Body of pancreas (tissue), 4 donors: Measurements from ENCODE around the gene HOXD8. TPM values are rescaled to one million over a fixed set of nuclear protein-coding genes. Genes with fewer than 3 reads are reported as not detected.

Source experiments
- ATAC-seq: fragments of 150-250 bp; one replicate; pipeline ENCODE4 v1.9.1; 2016
- DNase-seq, 4 donors: peaks; one replicate each; pipeline ENCODE4 v3.0.0-alpha.2; 2019
- H3K27ac ChIP-seq, 4 donors: fragments of 200-600 bp; sonication (generic); 1 replicate in 3 of 4; 2 replicates in 1 of 4; pipeline versions ENCODE4 v1.5.1 to v1.6.1; 2016 to 2019; ENCODE audit warnings: mild to moderate bottlenecking in 1 of 4, mixed read lengths in 1 of 4, moderate library complexity in 1 of 4
- H3K27me3 ChIP-seq, 2 donors: fragments of 200-600 bp; sonication (generic); one replicate each; pipeline ENCODE4 v1.6.0; 2016; ENCODE audit warnings: mild to moderate bottlenecking in 1 of 2
- H3K36me3 ChIP-seq, 2 donors: fragments of 200-600 bp; sonication (generic); replicated peaks in 1 of 2; 2 replicates each; pipeline ENCODE4 v1.5.1; 2016; ENCODE audit warnings: low read depth in 2 of 2; ENCODE audit not compliant: insufficient read depth in 1 of 2
- H3K4me1 ChIP-seq: fragments of 200-600 bp; sonication (generic); one replicate; pipeline ENCODE4 v1.6.0; 2016
- H3K4me3 ChIP-seq, 2 donors: fragments of 200-600 bp; sonication (generic); 1 replicate in 1 of 2; 2 replicates in 1 of 2; pipeline ENCODE4 v1.5.1; 2016 to 2019
- H3K9me3 ChIP-seq, 3 donors: fragments of 200-600 bp; sonication (generic); 1 replicate in 2 of 3; 2 replicates in 1 of 3; pipeline ENCODE4 v1.5.1; 2016
- POLR2A ChIP-seq, 3 donors: fragments of 450-650 bp; IDR thresholded peaks; one replicate each; pipeline ENCODE4 v1.6.1; 2016; ENCODE audit warnings: antibody characterized with exemption in 3 of 3, mild to moderate bottlenecking in 2 of 3
- WGBS, 2 donors: methylation state at CpG; one replicate each; pipeline ENCODE4 v1.1.5; 2017; 5-methylcytosine and 5-hydroxymethylcytosine counted together
- intact Hi-C: fragments of 100-400 bp; cut with DNase I; formaldehyde crosslinking; loops from one replicate; pipeline ENCODE4 v1.15.1; 2023
- total RNA-seq, 2 donors: library from RNA; depleted of rRNA; stranded (reverse); fragments of >200 nt; gene quantifications; one replicate each; pipeline ENCODE4 v1.1.0, GENCODE V29; 2016
- TF ChIP-seq, protein P1 (sequence below), 7 experiments: fragments of 450-650 bp in 4 of 7; fragments of 200-600 bp in 3 of 7; sonication (generic) in 3 of 7; IDR thresholded peaks; one replicate each; pipeline ENCODE4 v1.5.1; 2016 to 2019; ENCODE audit warnings: antibody characterized with exemption in 7 of 7

Gene HOXD8
- 1 to 10 TPM; 2.6 to 3.1 TPM for total RNA-seq

DNA sequence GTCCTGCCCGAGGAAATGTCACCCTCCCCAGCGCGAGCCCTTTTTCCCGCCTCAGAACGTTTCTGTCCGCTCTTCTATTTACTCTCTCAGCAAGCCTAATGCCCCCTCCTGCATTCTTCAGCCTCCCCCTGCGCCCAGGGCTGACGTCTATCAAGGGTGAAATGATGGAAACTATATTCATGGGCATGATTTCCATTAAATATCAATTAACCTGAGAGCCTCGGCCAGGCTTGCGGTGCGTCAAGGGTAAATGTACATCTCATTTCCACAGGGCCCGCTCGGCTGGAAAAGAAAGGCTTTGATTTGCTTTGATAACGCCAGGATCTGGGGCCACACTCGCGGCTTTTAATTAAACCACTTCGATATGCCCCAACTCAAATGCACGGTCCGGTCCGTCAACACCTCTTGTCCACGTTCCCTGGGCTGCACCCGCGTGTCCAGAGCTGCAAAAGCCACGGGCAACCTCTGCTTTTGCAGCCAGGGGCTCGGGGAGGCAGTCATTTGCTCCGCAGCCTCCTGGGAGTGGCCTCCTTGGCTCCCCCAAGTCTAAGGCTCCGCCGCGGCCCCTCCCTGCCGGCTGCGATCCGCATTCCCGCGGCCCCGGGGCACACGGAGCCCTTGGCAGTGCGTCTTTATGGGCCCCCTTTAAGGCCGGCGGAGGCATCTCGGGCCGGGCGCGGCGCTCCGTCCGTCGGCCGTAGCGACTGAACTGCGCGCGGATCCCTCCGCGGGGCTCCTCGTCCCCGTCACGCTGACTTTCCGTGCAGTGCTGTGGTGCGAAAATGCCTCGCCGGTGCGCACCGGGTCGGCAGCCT is at the start of gene HOXD8:
TSS of gene HOXD8 (plus strand) at position 724 of the 815 bp plus-strand sequence. CDS start 662 bp downstream, outside the sequence.
- DNase-seq (no peak), ATAC-seq (peak; percentile 44)
- 3 to 17% methylated on average over 21 to 62 of the region's 64 CpGs for WGBS, 2 donors
- H3K4me3 ChIP-seq = no peak within 1 kb of the TSS
- intact Hi-C loops = loop anchor here (5.0 to 10.0 kb wide), 2 partner anchors 513 to 686 kb away; no protein-coding TSS in a partner anchor
- no peaks in the 10 kb centered on the region for H3K9me3 ChIP-seq
- peaks cover 10% of the 10 kb centered on the region for H3K4me1 ChIP-seq
- peak within 1 kb of the TSS in 1 of 4 donors; percentile 55 for H3K27ac ChIP-seq
- TF ChIP-seq, protein P1, sequence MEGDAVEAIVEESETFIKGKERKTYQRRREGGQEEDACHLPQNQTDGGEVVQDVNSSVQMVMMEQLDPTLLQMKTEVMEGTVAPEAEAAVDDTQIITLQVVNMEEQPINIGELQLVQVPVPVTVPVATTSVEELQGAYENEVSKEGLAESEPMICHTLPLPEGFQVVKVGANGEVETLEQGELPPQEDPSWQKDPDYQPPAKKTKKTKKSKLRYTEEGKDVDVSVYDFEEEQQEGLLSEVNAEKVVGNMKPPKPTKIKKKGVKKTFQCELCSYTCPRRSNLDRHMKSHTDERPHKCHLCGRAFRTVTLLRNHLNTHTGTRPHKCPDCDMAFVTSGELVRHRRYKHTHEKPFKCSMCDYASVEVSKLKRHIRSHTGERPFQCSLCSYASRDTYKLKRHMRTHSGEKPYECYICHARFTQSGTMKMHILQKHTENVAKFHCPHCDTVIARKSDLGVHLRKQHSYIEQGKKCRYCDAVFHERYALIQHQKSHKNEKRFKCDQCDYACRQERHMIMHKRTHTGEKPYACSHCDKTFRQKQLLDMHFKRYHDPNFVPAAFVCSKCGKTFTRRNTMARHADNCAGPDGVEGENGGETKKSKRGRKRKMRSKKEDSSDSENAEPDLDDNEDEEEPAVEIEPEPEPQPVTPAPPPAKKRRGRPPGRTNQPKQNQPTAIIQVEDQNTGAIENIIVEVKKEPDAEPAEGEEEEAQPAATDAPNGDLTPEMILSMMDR (IDR thresholded peaks at IDR 0.05) = no peak
- TF ChIP-seq POLR2A (IDR thresholded peaks at IDR 0.05) = no peak
- H3K27me3 ChIP-seq = peaks cover 0 to 69% of the 10 kb centered on the region in 2 donors
- H3K36me3 ChIP-seq = no peaks in the 10 kb centered on the region

DNA sequence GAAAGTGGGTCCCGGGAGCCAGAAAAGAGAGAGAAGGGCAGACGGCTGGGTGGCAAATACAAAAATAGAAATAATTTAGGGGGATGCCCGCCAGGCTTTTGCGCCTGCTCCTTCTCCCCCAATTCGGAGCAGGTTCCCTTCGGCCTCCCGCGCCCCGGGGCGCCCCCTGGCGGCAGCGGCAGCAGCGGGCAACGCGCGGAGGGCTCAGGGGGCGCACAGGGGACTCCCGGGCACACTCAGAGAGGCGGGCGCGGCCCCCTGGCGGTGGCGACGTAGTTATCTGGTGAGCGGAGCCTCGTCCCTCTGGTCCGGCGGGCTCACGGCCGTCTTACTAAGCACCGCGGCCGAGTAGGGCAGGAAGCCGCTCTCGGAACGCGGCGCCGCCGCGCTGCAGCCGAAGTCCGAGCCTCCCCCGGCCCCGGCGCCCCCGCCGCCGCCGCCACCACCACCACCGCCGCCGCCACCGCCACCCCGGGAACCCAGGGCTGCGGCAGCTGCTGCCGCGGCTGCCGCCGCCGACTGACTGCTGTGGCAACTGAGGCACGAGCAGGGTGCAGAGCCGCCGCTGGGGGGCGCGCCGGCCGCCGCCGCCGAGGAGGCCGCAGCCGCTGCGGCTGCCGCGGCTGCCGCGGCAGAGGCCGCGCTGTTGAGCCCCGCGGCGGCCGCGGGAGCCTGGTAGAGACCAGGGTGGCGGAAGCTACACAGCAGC is 49.5 kb upstream of the HOXD8 start:
- ATAC-seq = peak; percentile 24
- H3K27me3 ChIP-seq = peaks cover 0 to 79% of the 10 kb centered on the region in 2 donors
- H3K27ac ChIP-seq = no peak overlapping the region

GRCh38 chr2:176080540-176081375 is 48.7 kb upstream of the HOXD8 start:
- Histone ChIP-seq H3K27me3 (peaks cover 0 to 85% of the 10 kb centered on the region in 2 donors), H3K27ac (no peak overlapping the region), H3K36me3 (no peaks in the 10 kb centered on the region), H3K9me3 (peaks cover 0 to 8% (median 0%) of the 10 kb centered on the region in 3 donors), H3K4me3 (no peak overlapping the region), H3K4me1 (peaks cover 27% of the 10 kb centered on the region)
- 7 to 14% methylated on average over 24 to 67 of the region's 68 CpGs for WGBS, 2 donors
- ATAC-seq = peak; percentile 35
- no peak for DNase-seq
- TF ChIP-seq, protein P1 (IDR thresholded peaks at IDR 0.05) = no peak
- no peak for TF ChIP-seq POLR2A (IDR thresholded peaks at IDR 0.05)
- intact Hi-C loops = loop anchor here (10.0 kb wide), 1 partner anchor 716 kb away; no protein-coding TSS in a partner anchor

More for the DNA sequence above, 49.5 kb upstream of the HOXD8 start:
- TF ChIP-seq, protein P1 (IDR thresholded peaks at IDR 0.05) = peak in 6 of 7 experiments; percentile 18 to 45 (median 37)
- TF ChIP-seq POLR2A (IDR thresholded peaks at IDR 0.05) = no peak
- peak in 1 of 4 donors; percentile 33 for DNase-seq
- 2 to 3% methylated on average over 11 to 67 of the region's 86 CpGs for WGBS, 2 donors
- no peaks in the 10 kb centered on the region for H3K36me3 ChIP-seq
- H3K9me3 ChIP-seq = peaks cover 0 to 8% (median 0%) of the 10 kb centered on the region in 3 donors
- intact Hi-C loops = loop anchor here (10.0 kb wide), 1 partner anchor 715 kb away; no protein-coding TSS in a partner anchor
- peaks cover 23% of the 10 kb centered on the region for H3K4me1 ChIP-seq
- H3K4me3 ChIP-seq = no peak overlapping the region

GRCh38 chr2:176081376-176081836 is 48.1 kb upstream of the HOXD8 start:
- intact Hi-C loops = loop anchor here (10.0 kb wide), 1 partner anchor 717 kb away; no protein-coding TSS in a partner anchor
- H3K27ac ChIP-seq = no peak overlapping the region
- H3K4me3 ChIP-seq = no peak overlapping the region
- 5 to 10% methylated on average over 17 of the region's 17 CpGs for WGBS, 2 donors
- ATAC-seq (no peak), DNase-seq (no peak)
- H3K27me3 ChIP-seq = peaks cover 0 to 88% of the 10 kb centered on the region in 2 donors
- TF ChIP-seq, protein P1 (IDR thresholded peaks at IDR 0.05) = no peak
- no peak for TF ChIP-seq POLR2A (IDR thresholded peaks at IDR 0.05)
- H3K9me3 ChIP-seq = peaks cover 0 to 8% (median 0%) of the 10 kb centered on the region in 3 donors
- no peaks in the 10 kb centered on the region for H3K36me3 ChIP-seq
- peaks cover 34% of the 10 kb centered on the region for H3K4me1 ChIP-seq
